HEK293T (cell line): Measurements from ENCODE around the gene FHIT.

ENCODE experiments used
- CTCF ChIA-PET: fragments of 350-600 bp; formaldehyde crosslinking; extraction: SDS; loops from one replicate; lab custom pipeline; 2021; ENCODE audit warnings: antibody characterized with exemption, inconsistent platforms; lab: Yijun Ruan, JAX
- POLR2A ChIA-PET: fragments of 350-600 bp; formaldehyde crosslinking; extraction: SDS; loops from one replicate; lab custom pipeline; 2020; ENCODE audit warnings: antibody characterized with exemption, inconsistent platforms; lab: Yijun Ruan, JAX
- DNase-seq: peaks from one replicate; pipeline ENCODE4 v3.0.0; 2012; ENCODE audit warnings: mixed read lengths; ENCODE audit errors: extremely low spot score
- ARNT ChIP-seq: fragments of 450-650 bp; IDR thresholded peaks from 2 replicates; pipeline ENCODE4 v1.6.1; 2017; ENCODE audit warnings: mild to moderate bottlenecking
- BHLHE40 ChIP-seq: fragments of 450-650 bp; IDR thresholded peaks from 2 replicates; pipeline ENCODE4 v1.6.1; 2016; ENCODE audit warnings: mild to moderate bottlenecking, moderate library complexity, borderline replicate concordance
- CTBP1 ChIP-seq: fragments of 450-650 bp; IDR thresholded peaks from 2 replicates; pipeline ENCODE4 v1.6.1; 2016; ENCODE audit warnings: borderline replicate concordance
- ELF4 ChIP-seq: fragments of 450-650 bp; IDR thresholded peaks from 2 replicates; pipeline ENCODE4 v1.6.1; 2017; ENCODE audit warnings: antibody characterized with exemption
- FOXA1 ChIP-seq: fragments of 450-650 bp; IDR thresholded peaks from 2 replicates; pipeline ENCODE4 v1.6.1; 2016; ENCODE audit warnings: mild to moderate bottlenecking
- FOXK2 ChIP-seq: fragments of 450-650 bp; IDR thresholded peaks from 2 replicates; pipeline ENCODE4 v1.6.1; 2016; ENCODE audit warnings: mild to moderate bottlenecking
- FOXM1 ChIP-seq: fragments of 450-650 bp; IDR thresholded peaks from 2 replicates; pipeline ENCODE4 v1.6.1; 2017; ENCODE audit warnings: mild to moderate bottlenecking, borderline replicate concordance
- HDGF ChIP-seq: fragments of 450-650 bp; IDR thresholded peaks from 2 replicates; pipeline ENCODE4 v1.6.1; 2017; ENCODE audit warnings: antibody characterized with exemption, borderline replicate concordance
- L3MBTL2 ChIP-seq: fragments of 450-650 bp; conservative IDR thresholded peaks from 2 replicates; pipeline ENCODE4 v1.6.1; 2016; ENCODE audit warnings: mild to moderate bottlenecking
- LEF1 ChIP-seq: fragments of 450-650 bp; IDR thresholded peaks from 2 replicates; pipeline ENCODE4 v1.6.1; 2017; ENCODE audit warnings: mild to moderate bottlenecking, borderline replicate concordance
- NFRKB ChIP-seq: fragments of 450-650 bp; IDR thresholded peaks from 2 replicates; pipeline ENCODE4 v1.6.1; 2016; ENCODE audit warnings: mild to moderate bottlenecking, moderate library complexity
- SP1 ChIP-seq: fragments of 450-650 bp; IDR thresholded peaks from 2 replicates; pipeline ENCODE4 v1.6.1; 2017
- SUZ12 ChIP-seq: fragments of 450-650 bp; IDR thresholded peaks from 2 replicates; pipeline ENCODE4 v1.6.1; 2016; ENCODE audit warnings: mild to moderate bottlenecking
- TARDBP ChIP-seq: fragments of 450-650 bp; IDR thresholded peaks from 2 replicates; pipeline ENCODE4 v1.6.1; 2016
- ZNF384 ChIP-seq: fragments of 450-650 bp; IDR thresholded peaks from 2 replicates; pipeline ENCODE4 v1.6.1; 2016
- TF ChIP-seq, protein P1 (sequence below): fragments of 450-650 bp; IDR thresholded peaks from 2 replicates; pipeline ENCODE4 v1.6.1; 2016

The FHIT gene

DNA sequence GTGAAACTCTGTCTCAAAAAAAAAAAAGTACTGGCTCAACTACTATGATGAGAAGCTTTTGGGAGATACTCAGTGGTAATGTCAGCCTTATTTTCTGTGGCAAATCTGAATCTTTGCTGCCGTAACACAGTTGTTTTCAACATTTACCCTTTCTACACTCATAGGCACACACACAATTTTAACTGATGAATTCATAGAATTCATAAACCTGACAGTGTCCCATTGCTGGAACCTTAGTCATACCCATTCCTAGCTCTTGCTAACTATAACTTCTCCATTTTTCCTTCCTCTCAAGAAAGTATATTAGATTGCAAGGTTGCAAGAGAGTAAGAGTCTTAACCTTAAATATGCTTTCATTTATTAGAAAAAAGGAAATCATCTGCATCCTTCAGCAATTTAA, 496.6 kb downstream of the FHIT start:
- TF ChIP-seq ARNT (no peak), FOXM1 (no peak), ELF4 (no peak), SUZ12 (no peak), FOXK2 (no peak), HDGF (no peak), ZNF384 (no peak), LEF1 (no peak), SP1 (no peak), BHLHE40 (no peak), TARDBP (no peak), NFRKB (no peak), CTBP1 (no peak)
- TF ChIP-seq, protein P1, sequence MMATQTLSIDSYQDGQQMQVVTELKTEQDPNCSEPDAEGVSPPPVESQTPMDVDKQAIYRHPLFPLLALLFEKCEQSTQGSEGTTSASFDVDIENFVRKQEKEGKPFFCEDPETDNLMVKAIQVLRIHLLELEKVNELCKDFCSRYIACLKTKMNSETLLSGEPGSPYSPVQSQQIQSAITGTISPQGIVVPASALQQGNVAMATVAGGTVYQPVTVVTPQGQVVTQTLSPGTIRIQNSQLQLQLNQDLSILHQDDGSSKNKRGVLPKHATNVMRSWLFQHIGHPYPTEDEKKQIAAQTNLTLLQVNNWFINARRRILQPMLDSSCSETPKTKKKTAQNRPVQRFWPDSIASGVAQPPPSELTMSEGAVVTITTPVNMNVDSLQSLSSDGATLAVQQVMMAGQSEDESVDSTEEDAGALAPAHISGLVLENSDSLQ = no peak
- POLR2A ChIA-PET = no interaction called here
- CTCF ChIA-PET = interaction anchor here (0.9 to 2.1 kb wide), 2 partner anchors 9 to 10 kb away, joined by 3 to 9 read pairs; no protein-coding TSS in a partner anchor
- no peak for DNase-seq

DNA sequence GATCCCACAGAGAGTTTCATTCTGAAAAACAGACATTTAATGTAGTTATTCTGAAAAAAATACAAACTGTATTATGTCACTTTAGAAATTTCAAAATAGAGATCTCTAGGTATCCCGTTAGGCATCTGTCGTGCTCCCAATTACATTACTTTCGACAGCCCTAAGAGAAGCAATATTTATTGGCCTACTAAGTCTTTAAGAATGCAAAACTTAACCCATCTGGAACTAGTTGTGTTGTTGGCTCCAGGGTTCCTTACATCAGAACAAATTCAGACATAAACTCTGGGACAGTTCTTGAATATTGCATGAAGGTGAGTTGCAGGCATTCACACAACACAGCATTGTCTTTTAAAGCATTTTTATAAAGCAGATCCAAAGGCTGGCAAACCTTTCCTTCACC, 498.4 kb downstream of the FHIT start:
- ChIA-PET CTCF (no interaction called here), POLR2A (no interaction called here)
- no peak for DNase-seq
- TF ChIP-seq CTBP1 (no peak), SP1 (no peak), ZNF384 (no peak), FOXM1 (no peak), TARDBP (no peak), ELF4 (no peak), SUZ12 (no peak)

DNA sequence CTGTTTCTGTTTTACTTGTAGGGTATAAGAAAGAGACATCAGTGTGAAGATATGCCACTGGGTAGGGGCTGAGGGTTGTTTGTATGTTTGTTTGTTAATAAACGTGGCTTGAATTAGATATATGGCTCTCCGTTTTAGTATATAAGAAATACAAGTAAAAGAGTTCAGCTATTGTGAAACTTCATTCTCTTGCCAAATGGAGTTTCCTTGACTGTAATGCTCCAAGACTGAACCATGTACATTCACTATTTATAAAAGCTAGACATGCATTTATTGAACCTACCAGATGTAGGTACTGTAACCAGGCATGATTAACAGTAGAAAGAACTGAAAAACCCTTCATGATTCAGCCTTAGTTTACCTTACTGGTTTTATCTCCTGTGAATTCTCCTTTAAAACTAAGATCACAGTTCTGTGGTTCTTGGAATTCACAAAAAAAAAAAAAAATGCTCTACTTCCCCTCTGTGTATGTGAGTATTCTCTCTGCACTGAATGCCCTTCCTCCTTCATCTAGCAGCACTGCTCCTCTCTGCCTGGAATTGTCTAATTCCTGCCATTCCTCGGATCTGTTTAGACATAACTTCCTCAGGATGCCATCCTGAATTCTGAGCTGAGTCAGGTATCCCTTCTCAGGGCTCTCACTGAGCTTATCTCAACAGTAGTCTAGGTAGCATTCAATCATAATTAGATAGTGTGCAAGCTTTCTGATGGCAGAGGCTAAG, 504.4 kb downstream of the FHIT start:
- TF ChIP-seq ZNF384 (no peak), LEF1 (no peak)
- ChIA-PET CTCF (no interaction called here), POLR2A (no interaction called here)
- no peak for DNase-seq

DNA sequence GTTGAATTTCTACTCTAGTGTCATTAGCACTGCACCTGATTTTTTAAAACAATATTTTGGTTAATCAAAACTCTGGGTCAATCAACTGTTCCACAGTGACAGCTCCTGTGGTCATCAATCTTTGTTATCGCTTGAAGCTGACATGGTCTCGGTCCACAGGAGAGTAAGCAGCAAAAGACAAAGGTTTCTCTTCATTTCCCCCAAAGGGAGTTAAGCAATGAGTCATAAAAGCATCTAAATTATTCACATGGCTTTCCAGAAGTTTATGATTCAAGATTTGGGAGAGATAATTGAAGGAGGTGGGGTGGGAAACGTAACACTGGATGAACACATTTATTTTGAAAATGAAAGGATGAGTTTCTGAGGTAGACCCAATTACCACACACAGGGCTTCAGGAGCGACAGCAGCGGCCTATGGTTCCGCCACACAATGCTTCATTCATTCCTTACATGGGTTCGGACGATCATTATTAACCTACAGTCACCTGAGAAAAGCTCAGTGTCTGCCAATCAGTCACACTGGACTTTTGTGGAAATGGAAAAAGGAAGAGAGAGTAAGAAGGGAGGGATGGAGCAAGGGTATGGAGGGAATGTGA, 505.1 kb downstream of the FHIT start:
- CTCF ChIA-PET = interaction anchor here (3.2 kb wide), 1 partner anchor 9 kb away, joined by 9 read pairs; no protein-coding TSS in a partner anchor
- no peak for TF ChIP-seq NFRKB
- TF ChIP-seq, protein P1 = peak; percentile 34; the same call in 1 of the 2 replicates
- POLR2A ChIA-PET = no interaction called here
- DNase-seq = no peak

DNA sequence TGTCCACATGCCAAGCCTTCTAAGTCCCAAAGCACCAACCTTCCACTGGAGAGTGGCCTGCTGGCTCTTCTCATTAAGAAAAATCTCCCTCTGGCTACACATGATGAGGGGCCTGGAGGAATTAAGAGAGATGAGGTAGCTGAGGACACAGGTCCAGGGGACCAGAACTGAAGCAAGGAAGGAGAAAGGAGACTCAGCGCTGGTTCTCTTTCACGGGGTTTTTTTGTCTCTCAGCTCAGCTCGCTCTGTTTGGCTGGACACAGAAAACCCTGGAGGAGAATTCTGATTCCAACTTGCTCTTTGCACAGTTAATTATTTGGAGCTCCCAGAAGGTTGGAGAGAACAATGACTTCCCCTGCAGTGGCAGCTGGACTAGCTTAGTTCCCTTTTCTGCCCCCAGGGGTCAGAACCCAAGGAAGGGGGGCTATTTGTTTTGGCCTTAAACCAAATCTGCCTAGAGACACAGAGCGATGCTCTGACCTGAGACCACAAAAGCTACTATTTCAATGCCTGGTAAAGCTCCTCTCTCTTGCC, 507.6 kb downstream of the FHIT start:
- TF ChIP-seq BHLHE40 (no peak), LEF1 (no peak), L3MBTL2 (no peak), ELF4 (no peak)
- peak; percentile 17 for DNase-seq
- CTCF ChIA-PET = interaction anchor here (0.5 to 3.2 kb wide), 4 partner anchors 12 to 638 kb away, joined by 4 to 10 read pairs (median 7); no protein-coding TSS in a partner anchor
- POLR2A ChIA-PET = no interaction called here

DNA sequence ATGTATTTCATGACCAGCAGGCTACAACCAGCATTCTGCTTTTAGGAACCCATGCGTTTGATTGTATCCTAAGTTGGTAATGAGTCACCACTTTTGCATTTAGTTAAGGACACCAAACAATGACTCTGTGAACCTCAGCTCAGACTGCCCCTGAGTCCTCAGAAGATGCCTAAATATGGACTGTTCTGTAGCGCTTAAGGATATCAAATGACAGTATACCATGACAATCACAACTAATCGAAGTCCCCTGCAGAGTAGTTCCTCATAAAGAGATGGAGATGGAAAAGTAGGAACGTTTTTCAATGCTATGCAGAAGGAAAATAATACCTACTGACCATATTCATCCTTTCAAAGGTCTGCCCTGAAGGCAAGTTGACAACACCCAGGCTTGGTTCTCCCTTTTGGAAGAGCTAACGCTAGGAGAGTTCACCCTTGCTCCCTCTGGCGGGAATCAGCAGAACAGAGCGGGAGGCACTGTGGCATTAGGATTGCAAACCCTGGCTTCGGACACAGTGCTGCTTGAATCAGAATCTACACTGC, 508.6 kb downstream of the FHIT start:
- ChIA-PET CTCF (interaction anchor here (0.6 to 1.4 kb wide), 4 partner anchors 13 to 137 kb away, joined by 3 to 4 read pairs (median 3); no protein-coding TSS in a partner anchor), POLR2A (no interaction called here)
- DNase-seq = peak; percentile 75
- TF ChIP-seq, protein P1 = peak; percentile 47; the same call in 1 of the 2 replicates
- no peak for TF ChIP-seq FOXA1
- no peak for TF ChIP-seq L3MBTL2
- TF ChIP-seq CTBP1 = peak; percentile 77
- TF ChIP-seq ARNT = peak; percentile 50; the same call in 1 of the 2 replicates
